ENCODE data around the gene SMARCAD1.
"Not testable (repeated sequence)": the region's sequence is repeated elsewhere in the genome, so short reads cannot be mapped to it uniquely, and the experiment has no call there.

Gene SMARCAD1

DNA sequence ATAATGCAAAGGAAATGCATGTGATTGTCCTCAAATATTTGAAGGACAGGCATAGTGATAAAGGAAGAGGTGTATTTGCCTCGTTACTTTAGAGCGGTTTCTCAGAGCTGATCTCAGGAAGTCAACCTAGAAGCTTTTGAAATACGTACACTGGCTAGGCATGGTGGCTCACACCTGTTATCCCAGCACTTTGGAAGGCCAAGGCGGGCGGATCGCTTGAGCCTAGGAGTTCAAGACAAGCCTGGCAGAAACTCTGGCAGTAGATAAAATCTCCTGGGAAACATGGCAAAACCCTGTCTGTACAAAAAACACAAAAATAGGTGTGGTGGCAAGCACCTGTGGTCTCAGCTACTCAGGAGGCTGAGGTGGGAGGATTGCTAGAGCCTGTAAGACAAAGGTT lies 24.9 kb downstream of the SMARCAD1 start:
- no peak for DNase-seq (ENCODE audit: low spot score)

- no peak for DNase-seq (ENCODE audit: low spot score)
Observed at GRCh38 chr4:94235825-94236224, 28.2 kb downstream of the SMARCAD1 start.

GRCh38 chr4:94237271-94237670 lies 29.6 kb downstream of the SMARCAD1 start:
- DNase-seq (ENCODE audit: low spot score): no peak

- DNase-seq (ENCODE audit: low spot score): no peak
Observed at GRCh38 chr4:94238160-94238559, 30.5 kb downstream of the SMARCAD1 start.

- DNase-seq (ENCODE audit: low spot score): no peak
Observed at GRCh38 chr4:94240384-94240783, 32.7 kb downstream of the SMARCAD1 start.

DNA sequence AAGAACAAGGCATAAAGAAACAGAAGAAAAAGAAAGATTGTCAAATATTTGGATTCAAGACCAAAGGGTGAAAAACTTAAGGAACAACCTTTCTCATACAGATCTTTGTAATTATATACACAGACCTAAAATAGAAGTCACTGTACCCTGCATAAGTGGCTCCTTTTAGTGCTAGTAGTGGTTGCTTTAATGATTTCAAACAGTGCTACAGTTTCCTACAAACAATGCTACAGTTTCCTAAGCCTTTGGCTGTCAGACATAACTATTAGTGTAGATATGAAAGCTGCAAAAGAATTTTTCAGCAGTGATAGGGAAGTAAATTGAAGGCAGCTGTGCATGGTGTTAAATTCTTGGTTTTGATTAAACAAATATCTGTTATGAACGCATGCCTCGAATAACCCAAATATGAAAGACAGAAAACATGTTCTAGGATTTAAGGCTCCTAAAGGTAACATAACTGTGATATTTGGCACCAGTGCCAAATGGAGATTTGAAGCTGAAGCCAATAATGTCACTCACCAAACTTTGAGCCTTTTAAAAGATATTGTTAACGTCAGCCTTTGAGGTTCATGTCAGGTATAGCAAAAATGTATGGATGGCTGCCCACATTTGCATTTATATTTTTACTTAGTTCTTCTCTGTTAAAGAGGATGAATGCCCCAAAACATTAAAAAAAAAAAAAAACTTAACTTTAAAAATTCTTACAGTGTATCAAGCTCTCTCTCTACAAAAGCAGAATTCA lies 36.6 kb downstream of the SMARCAD1 start:
- no peak for DNase-seq (ENCODE audit: low spot score)

GRCh38 chr4:94244829-94245185 lies 37.1 kb downstream of the SMARCAD1 start:
- DNase-seq (ENCODE audit: low spot score): no peak

DNA sequence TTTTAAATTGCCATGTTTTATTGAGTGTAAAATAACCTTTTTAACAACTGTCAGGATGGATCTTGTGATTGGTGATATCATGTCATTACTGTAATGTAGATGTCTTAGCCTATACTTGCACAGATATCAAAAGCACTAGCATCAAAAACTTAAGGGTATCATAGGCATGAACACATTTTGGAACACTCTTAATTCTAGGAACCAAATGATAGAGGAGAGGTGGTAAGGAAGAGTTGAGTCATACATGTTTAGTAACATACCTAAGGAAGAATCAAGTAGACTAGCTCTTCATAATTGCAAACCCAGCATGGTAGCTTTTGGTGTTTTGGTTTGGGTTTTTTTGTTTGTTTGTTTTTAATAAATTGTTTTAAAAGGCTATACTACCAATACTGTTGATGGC lies 43.4 kb downstream of the SMARCAD1 start:
- DNase-seq (ENCODE audit: low spot score): no peak

DNA sequence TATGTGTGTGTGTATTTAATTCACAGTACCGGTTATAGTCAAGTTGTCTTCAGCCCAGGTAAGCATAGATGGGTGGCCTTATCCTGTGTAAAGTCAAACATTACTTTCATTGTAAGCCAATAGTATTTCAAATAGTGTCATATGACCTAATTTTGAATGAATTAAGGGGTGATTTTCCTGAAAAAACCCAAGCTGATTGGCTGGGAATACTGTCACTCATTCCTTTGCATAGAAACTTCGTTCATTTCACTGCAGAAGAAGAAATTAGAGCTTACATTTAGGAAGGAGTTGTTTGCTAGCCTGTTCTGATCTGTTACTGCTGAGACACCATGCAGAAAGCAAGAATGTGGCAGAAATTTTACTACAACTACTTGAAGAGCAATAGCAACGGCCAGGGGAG lies 45.4 kb downstream of the SMARCAD1 start:
- DNase-seq (ENCODE audit: low spot score): no peak

- DNase-seq (ENCODE audit: low spot score): no peak
Observed at GRCh38 chr4:94256144-94256783, 48.6 kb downstream of the SMARCAD1 start.

DNA sequence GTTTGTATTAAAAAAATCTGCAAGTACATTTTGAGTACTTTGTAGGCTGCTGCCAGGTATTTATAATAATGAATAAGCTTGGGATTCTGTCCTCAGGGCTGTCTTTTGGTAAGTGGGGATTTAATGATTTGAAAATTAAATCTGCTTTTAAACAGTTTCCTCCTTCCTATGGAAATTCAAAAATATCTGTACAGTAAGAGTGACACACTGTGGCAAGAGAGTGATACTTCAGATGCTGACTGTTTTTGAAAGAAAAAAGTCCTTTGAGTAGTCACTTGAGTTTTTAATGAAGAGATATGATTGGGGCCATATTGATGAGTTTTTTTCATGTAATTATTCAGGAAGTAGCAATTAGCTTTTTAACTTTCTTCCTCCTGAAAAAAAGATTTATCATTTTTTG lies 49.2 kb downstream of the SMARCAD1 start:
- peak; percentile 40 for DNase-seq (ENCODE audit: low spot score)

- DNase-seq (ENCODE audit: low spot score): no peak
Observed at GRCh38 chr4:94262163-94263016, 54.7 kb downstream of the SMARCAD1 start.

- DNase-seq (ENCODE audit: low spot score): no peak
Observed at GRCh38 chr4:94267037-94267436, 59.4 kb downstream of the SMARCAD1 start.

GRCh38 chr4:94271248-94271647 lies 63.6 kb downstream of the SMARCAD1 start:
- no peak for DNase-seq (ENCODE audit: low spot score)

DNA sequence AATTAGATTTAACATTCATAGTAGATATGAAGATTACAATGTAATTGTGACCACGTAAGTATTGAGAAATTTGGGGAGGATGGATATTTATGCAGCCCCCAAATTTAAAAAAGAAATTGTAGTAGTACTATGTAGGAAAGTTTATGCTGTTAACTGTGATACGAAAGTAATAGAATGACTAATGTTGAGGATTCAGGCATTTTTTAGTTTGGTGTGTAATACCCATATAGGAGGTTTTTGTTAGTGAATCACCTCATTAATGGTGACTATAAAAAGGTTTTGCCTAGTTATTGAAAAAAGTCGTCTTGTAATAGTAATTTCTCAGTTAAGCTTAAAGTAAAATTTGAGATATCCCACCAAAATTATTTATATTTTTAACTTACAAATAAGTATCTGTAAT lies 67.2 kb downstream of the SMARCAD1 start:
- DNase-seq (ENCODE audit: low spot score): no peak

GRCh38 chr4:94276204-94276603 lies 68.5 kb downstream of the SMARCAD1 start:
- no peak for DNase-seq (ENCODE audit: low spot score)

DNA sequence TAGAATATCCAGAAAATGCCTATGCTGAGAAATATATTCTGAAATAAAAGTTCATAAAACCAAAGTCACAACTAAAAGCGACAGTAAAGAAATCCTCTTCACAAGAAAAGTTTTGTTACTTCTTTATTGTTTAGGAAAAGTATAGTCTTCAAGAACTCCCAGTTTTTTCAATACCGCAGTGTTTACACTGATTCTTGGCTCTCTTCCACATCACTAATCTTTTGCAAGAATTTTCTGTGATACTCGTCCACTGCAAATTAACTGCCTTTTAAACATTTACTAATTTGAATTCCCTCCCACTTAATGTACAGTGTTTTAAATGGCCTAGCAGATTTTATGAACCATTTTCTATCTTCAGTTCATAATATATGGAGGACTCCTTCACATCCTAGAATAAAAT lies 69.9 kb downstream of the SMARCAD1 start:
- DNase-seq (ENCODE audit: low spot score): no peak

DNA sequence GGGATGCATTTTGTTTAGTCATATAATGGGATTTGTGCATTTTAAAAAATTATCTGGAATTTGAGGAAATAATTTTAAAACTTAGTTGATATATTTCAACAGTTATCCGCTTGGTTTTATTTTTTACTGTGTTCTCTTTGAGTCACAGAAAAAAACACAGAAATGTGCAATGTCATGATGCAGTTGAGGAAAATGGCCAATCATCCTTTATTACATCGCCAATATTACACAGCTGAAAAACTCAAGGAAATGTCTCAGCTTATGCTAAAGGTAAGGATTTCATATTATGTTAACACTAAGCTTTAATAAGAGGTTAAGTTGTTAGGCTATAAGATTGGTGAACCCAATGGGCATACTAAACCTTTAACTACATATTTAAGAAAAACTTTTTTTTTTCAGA lies 71.1 kb downstream of the SMARCAD1 start:
- DNase-seq (ENCODE audit: low spot score): peak; percentile 51

DNA sequence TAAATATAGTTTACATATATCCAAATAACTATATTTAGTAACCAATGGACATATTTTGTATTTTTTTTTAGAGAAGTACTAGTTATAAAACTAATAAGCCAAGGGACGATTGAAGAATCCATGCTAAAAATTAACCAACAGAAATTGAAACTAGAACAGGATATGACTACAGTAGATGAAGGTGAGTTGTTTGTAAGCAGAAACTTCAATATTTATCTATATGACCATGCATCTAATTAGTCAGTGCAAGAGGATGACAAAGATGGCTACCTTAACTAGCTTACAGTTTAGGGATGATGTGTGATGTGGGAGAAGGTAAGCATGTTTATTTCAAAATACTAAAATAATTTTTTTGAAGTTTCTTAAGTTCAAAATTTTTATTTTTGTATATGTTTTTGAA lies 77.2 kb downstream of the SMARCAD1 start:
- no peak for DNase-seq (ENCODE audit: low spot score)

DNA sequence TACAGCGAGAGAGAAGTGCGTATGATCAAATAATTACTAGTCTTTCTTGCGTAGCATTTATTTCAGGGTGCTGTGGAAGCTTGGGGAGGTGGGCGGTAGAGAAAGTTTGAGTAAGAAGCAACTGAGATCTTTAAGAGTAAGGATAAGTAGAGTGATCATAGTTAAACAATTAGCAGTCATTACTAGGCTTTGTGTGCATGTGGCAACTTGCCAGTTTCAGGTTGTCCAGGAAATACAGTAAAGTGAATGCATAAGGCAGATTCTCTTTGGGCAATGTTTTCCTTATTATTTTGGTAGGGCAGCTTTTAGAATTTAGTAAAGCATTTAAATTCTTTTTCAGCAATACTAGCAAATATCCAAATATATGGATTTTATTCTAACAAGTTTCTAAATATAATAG lies 78.0 kb downstream of the SMARCAD1 start:
- no peak for DNase-seq (ENCODE audit: low spot score)

DNA sequence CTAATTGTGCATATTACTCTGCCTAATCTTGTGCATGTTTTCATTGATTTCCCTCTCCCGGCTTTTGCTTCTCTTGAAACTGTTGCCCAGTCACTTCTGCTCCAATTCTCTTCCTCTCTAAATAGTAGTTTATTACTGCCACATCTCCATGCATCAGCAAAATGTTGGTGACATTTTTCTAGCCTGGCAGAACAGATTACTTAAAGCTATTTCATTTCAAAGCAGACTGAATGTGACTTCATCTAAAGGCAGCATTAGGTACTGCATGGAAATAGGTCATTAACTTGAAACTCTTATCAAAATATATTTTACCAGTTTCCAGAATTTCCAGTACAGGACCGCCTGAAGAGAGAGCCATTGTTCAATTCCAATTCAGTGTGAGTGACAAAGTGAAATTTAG lies 82.6 kb downstream of the SMARCAD1 start:
- no peak for DNase-seq (ENCODE audit: low spot score)

- DNase-seq (ENCODE audit: low spot score): not testable (repeated sequence)
Observed at GRCh38 chr4:94293981-94294380, 86.3 kb downstream of the SMARCAD1 start.

DNA sequence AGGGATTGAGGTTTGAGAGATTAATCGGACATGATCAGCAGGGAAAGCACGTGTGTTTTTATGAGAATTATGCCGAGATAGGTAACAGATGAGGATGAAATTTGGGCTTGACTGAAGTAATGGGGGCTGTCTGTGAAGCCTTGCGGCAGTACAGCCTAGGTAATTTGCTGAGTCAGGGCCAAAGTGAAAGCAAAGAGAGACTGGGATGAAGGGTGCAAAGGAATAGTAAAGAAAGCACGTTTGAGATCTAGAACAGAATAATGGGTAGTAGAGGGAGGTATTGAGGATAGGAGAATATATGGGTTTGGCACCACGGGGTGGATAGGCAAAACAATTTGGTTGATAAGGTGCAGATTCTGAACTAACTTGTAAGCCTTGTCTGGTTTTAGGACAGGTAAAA lies 87.8 kb downstream of the SMARCAD1 start:
- DNase-seq (ENCODE audit: low spot score): not testable (repeated sequence)
